Thymus (tissue), 11 donors: ENCODE results near the gene CCSER1. TPM values are rescaled to one million over a fixed set of nuclear protein-coding genes. Genes with fewer than 3 reads are reported as not detected.
"Not testable (repeated sequence)": the region's sequence is repeated elsewhere in the genome, so short reads cannot be mapped to it uniquely, and the experiment has no call there.

Experiments
- DNase-seq, 9 donors: peaks; one replicate each; pipeline ENCODE4 v3.0.0-alpha.2; 2013; ENCODE audit warnings: low spot score in 9 of 9, low read depth in 6 of 9, missing footprints in 1 of 9
- H3K27ac ChIP-seq, 2 donors: one replicate each; pipeline ENCODE4 v1.5.1; 2013; ENCODE audit warnings: control low read depth in 1 of 2, low read depth in 1 of 2, low read length in 1 of 2, mild to moderate bottlenecking in 1 of 2, moderate library complexity in 1 of 2
- H3K27me3 ChIP-seq, 2 donors: one replicate each; pipeline ENCODE4 v1.5.1; 2013; ENCODE audit warnings: low read length in 1 of 2; ENCODE audit not compliant: control insufficient read depth in 2 of 2, insufficient read depth in 1 of 2
- H3K36me3 ChIP-seq, 2 donors: one replicate each; pipeline ENCODE4 v1.5.1; 2013; ENCODE audit warnings: low read length in 1 of 2, mild to moderate bottlenecking in 1 of 2, moderate library complexity in 1 of 2; ENCODE audit not compliant: control insufficient read depth in 2 of 2, insufficient read depth in 2 of 2
- H3K4me1 ChIP-seq, 2 donors: one replicate each; pipeline ENCODE4 v1.5.1; 2013; ENCODE audit warnings: low read length in 2 of 2; ENCODE audit not compliant: control insufficient read depth in 2 of 2, insufficient read depth in 2 of 2
- H3K4me3 ChIP-seq, 2 donors: one replicate each; pipeline ENCODE4 v1.5.1; 2013; ENCODE audit warnings: low read length in 2 of 2, control low read depth in 1 of 2, mild to moderate bottlenecking in 1 of 2
- H3K9me3 ChIP-seq, 2 donors: one replicate each; pipeline ENCODE4 v1.5.1; 2013; ENCODE audit warnings: low read length in 1 of 2, mild to moderate bottlenecking in 1 of 2; ENCODE audit not compliant: control insufficient read depth in 2 of 2, insufficient read depth in 1 of 2
- WGBS: extraction: QIAGEN DNeasy Blood & Tissue Kit; methylation state at CpG from one replicate; pipeline ENCODE4 v1.1.7; 2013; 5-methylcytosine and 5-hydroxymethylcytosine counted together
- polyA plus RNA-seq: library from polyadenylated mRNA; stranded (reverse); fragments of 200-250 nt; gene quantifications from one replicate; pipeline ENCODE4 v1.2.3, GENCODE V29; 2013
- total RNA-seq: library from RNA; stranded (reverse); fragments of 120-200 nt; gene quantifications from one replicate; pipeline ENCODE4 v1.2.4, GENCODE V29; 2013
- donor health status: healthy.

Gene CCSER1
- total and polyA plus RNA-seq, 2 donors: 2.0 to 8.7 TPM

GRCh38 chr4:90328558-90328957, 201.4 kb downstream of the CCSER1 start:
- no peaks in the 10 kb centered on the region for H3K36me3 ChIP-seq
- no peak for DNase-seq
- H3K4me1 ChIP-seq: no peaks in the 10 kb centered on the region
- H3K4me3 ChIP-seq: no peak overlapping the region
- no peaks in the 10 kb centered on the region for H3K27me3 ChIP-seq
- no peak overlapping the region for H3K27ac ChIP-seq
- no peaks in the 10 kb centered on the region for H3K9me3 ChIP-seq
- 29% methylated on average over 2 of the region's 2 CpGs for WGBS

GRCh38 chr4:90330546-90330945, 203.4 kb downstream of the CCSER1 start:
- Histone ChIP-seq H3K27ac (no peak overlapping the region), H3K4me3 (no peak overlapping the region), H3K4me1 (no peaks in the 10 kb centered on the region), H3K27me3 (no peaks in the 10 kb centered on the region), H3K36me3 (no peaks in the 10 kb centered on the region), H3K9me3 (no peaks in the 10 kb centered on the region)
- no peak for DNase-seq
- 94% methylated on average over 3 of the region's 3 CpGs for WGBS

- Histone ChIP-seq H3K36me3 (no peaks in the 10 kb centered on the region), H3K9me3 (no peaks in the 10 kb centered on the region), H3K27me3 (no peaks in the 10 kb centered on the region), H3K4me1 (no peaks in the 10 kb centered on the region), H3K27ac (no peak overlapping the region), H3K4me3 (no peak overlapping the region)
- 90% methylated on average over 3 of the region's 3 CpGs for WGBS
- DNase-seq: no peak
These were observed 218.5 kb downstream of the CCSER1 start for GRCh38 chr4:90345549-90346215.

GRCh38 chr4:90349636-90350035, 222.4 kb downstream of the CCSER1 start:
- Histone ChIP-seq H3K4me3 (no peak overlapping the region), H3K4me1 (no peaks in the 10 kb centered on the region), H3K27me3 (no peaks in the 10 kb centered on the region), H3K27ac (no peak overlapping the region), H3K9me3 (no peaks in the 10 kb centered on the region), H3K36me3 (no peaks in the 10 kb centered on the region)
- WGBS: 25% methylated on average over 2 of the region's 2 CpGs
- no peak for DNase-seq

GRCh38 chr4:90357117-90357710, 230.0 kb downstream of the CCSER1 start:
- no peak overlapping the region for H3K27ac ChIP-seq
- H3K4me1 ChIP-seq: no peaks in the 10 kb centered on the region
- H3K27me3 ChIP-seq: no peaks in the 10 kb centered on the region
- H3K4me3 ChIP-seq: no peak overlapping the region
- WGBS: 33% methylated on average over 3 of the region's 3 CpGs
- DNase-seq: peak in 2 of 9 donors; percentile 0 to 7
- H3K36me3 ChIP-seq: no peaks in the 10 kb centered on the region
- no peaks in the 10 kb centered on the region for H3K9me3 ChIP-seq

- Histone ChIP-seq H3K27ac (no peak overlapping the region), H3K9me3 (no peaks in the 10 kb centered on the region), H3K27me3 (no peaks in the 10 kb centered on the region), H3K4me1 (no peaks in the 10 kb centered on the region), H3K36me3 (no peaks in the 10 kb centered on the region), H3K4me3 (no peak overlapping the region)
- over 99% methylated on average over 2 of the region's 2 CpGs for WGBS
- DNase-seq: no peak
These were observed 247.9 kb downstream of the CCSER1 start for GRCh38 chr4:90375081-90375480.

GRCh38 chr4:90393215-90393614, 266.0 kb downstream of the CCSER1 start:
- DNase-seq: no peak
- H3K4me3 ChIP-seq: no peak overlapping the region
- WGBS: 96% methylated on average over 3 of the region's 3 CpGs
- no peaks in the 10 kb centered on the region for H3K27me3 ChIP-seq
- no peak overlapping the region for H3K27ac ChIP-seq
- no peaks in the 10 kb centered on the region for H3K4me1 ChIP-seq
- no peaks in the 10 kb centered on the region for H3K9me3 ChIP-seq
- no peaks in the 10 kb centered on the region for H3K36me3 ChIP-seq

GRCh38 chr4:90403781-90404180, 276.6 kb downstream of the CCSER1 start:
- Histone ChIP-seq H3K27ac (no peak overlapping the region), H3K27me3 (no peaks in the 10 kb centered on the region), H3K4me1 (no peaks in the 10 kb centered on the region), H3K9me3 (peaks cover 0 to 4% of the 10 kb centered on the region in 2 donors), H3K36me3 (no peaks in the 10 kb centered on the region), H3K4me3 (no peak overlapping the region)
- no peak for DNase-seq
- WGBS: 91% methylated on average over 6 of the region's 6 CpGs

GRCh38 chr4:90407897-90408296, 280.7 kb downstream of the CCSER1 start:
- not testable (repeated sequence) for H3K9me3 ChIP-seq, H3K27me3 ChIP-seq, H3K36me3 ChIP-seq, H3K4me3 ChIP-seq, H3K27ac ChIP-seq, H3K4me1 ChIP-seq, DNase-seq
- WGBS: 97% methylated on average over 11 of the region's 11 CpGs
